Fibroblast of lung (primary cell): ENCODE data around the gene DBR1. TPM values are rescaled to one million over a fixed set of nuclear protein-coding genes. Genes with fewer than 3 reads are reported as not detected.

Source experiments
- DNase-seq, 2 donors: peaks; one replicate each; pipeline versions ENCODE4 v3.0.0 to v3.0.0-alpha.2; 2010; ENCODE audit warnings: low read depth in 2 of 2
- H2AFZ ChIP-seq: 2 replicates; pipeline ENCODE4 v1.5.1; 2012; ENCODE audit warnings: low read length, control low read depth, inconsistent platforms
- H3K27ac ChIP-seq: 2 replicates; pipeline ENCODE4 v1.5.1; 2011; ENCODE audit warnings: low read length, control low read depth; ENCODE audit not compliant: insufficient read depth
- H3K27me3 ChIP-seq: 2 replicates; pipeline ENCODE4 v1.5.1; 2011; ENCODE audit warnings: mild to moderate bottlenecking, low read length; ENCODE audit not compliant: control insufficient read depth, insufficient read depth
- H3K36me3 ChIP-seq: 2 replicates; pipeline ENCODE4 v1.5.1; 2011; ENCODE audit warnings: low read length; ENCODE audit not compliant: control insufficient read depth, insufficient read depth
- H3K4me1 ChIP-seq: 2 replicates; pipeline ENCODE4 v1.5.1; 2011; ENCODE audit warnings: low read length; ENCODE audit not compliant: control insufficient read depth, insufficient read depth; ENCODE audit errors: extremely low read depth
- H3K4me2 ChIP-seq: 2 replicates; pipeline ENCODE4 v1.5.1; 2011; ENCODE audit warnings: low read length, control low read depth; ENCODE audit not compliant: insufficient read depth; ENCODE audit errors: extremely low read depth
- H3K4me3 ChIP-seq, 4 experiments: fragments of 200-600 bp in 1 of 4; sonication (generic) in 1 of 4; replicated peaks in 1 of 4; 2 replicates each; pipeline ENCODE4 v1.5.1; 2011 to 2016; ENCODE audit warnings: low read length in 4 of 4, low read depth in 3 of 4, mild to moderate bottlenecking in 3 of 4, control low read depth in 2 of 4, inconsistent platforms in 1 of 4, mixed read lengths in 1 of 4; ENCODE audit not compliant: insufficient read depth in 1 of 4; ENCODE audit errors: control extremely low read depth in 1 of 4
- H3K79me2 ChIP-seq: 2 replicates; pipeline ENCODE4 v1.5.1; 2012; ENCODE audit warnings: mild to moderate bottlenecking, low read length, inconsistent platforms; ENCODE audit not compliant: control insufficient read depth, insufficient read depth
- H3K9ac ChIP-seq: 2 replicates; pipeline ENCODE4 v1.5.1; 2011; ENCODE audit warnings: mild to moderate bottlenecking, low read length, control low read depth; ENCODE audit not compliant: insufficient read depth
- H3K9me3 ChIP-seq: 2 replicates; pipeline ENCODE4 v1.5.1; 2012; ENCODE audit warnings: low read depth, low read length; ENCODE audit not compliant: control insufficient read depth, insufficient read depth
- H4K20me1 ChIP-seq: 2 replicates; pipeline ENCODE4 v1.5.1; 2011; ENCODE audit warnings: low read length; ENCODE audit not compliant: control insufficient read depth, insufficient read depth; ENCODE audit errors: extremely low read depth
- CTCF ChIP-seq, 2 donors: IDR thresholded peaks in 1 of 2; conservative IDR thresholded peaks in 1 of 2; 1 replicate in 1 of 2; 2 replicates in 1 of 2; pipeline ENCODE4 v1.5.1; 2011 to 2012; ENCODE audit warnings: low read length in 2 of 2, control low read depth in 1 of 2, inconsistent platforms in 1 of 2, low read depth in 1 of 2, mild to moderate bottlenecking in 1 of 2
- EZH2 ChIP-seq: IDR thresholded peaks from 2 replicates; pipeline ENCODE4 v1.5.1; 2012; ENCODE audit warnings: low read length, control low read depth, mild to moderate bottlenecking; ENCODE audit errors: missing control alignments
- polyA plus RNA-seq, 2 donors: library from polyadenylated mRNA; depleted of rRNA in 1 of 2; stranded (reverse) in 1 of 2; unstranded in 1 of 2; fragments of >200 nt; gene quantifications; 2 replicates each; pipeline ENCODE4 v1.2.1, GENCODE V29; 2011 to 2012; ENCODE audit warnings: missing spikeins in 1 of 2
- total RNA-seq: library from RNA; depleted of rRNA; stranded (reverse); fragments of >200 nt; gene quantifications from 2 replicates; pipeline ENCODE4 v1.2.1, GENCODE V29; 2014

The DBR1 gene
- total and polyA plus RNA-seq, 2 donors (not counting 1 experiment from before 2014, with no cell fraction given) = 16.2 to 19.7 TPM

- Histone ChIP-seq H2AFZ (peak overlapping the region; percentile 57), H3K9me3 (no peaks in the 10 kb centered on the region), H3K4me1 (peaks cover 2% of the 10 kb centered on the region), H3K36me3 (no peaks in the 10 kb centered on the region), H3K27ac (no peak overlapping the region), H3K4me2 (peak overlapping the region; percentile 74), H3K4me3 (peak overlapping the region in 3 of 4 experiments; percentile 73 to 98 (median 84)), H3K9ac (no peak overlapping the region), H3K27me3 (peaks cover 3% of the 10 kb centered on the region), H4K20me1 (no peaks in the 10 kb centered on the region), H3K79me2 (peaks cover 31% of the 10 kb centered on the region)
- TF ChIP-seq CTCF (conservative IDR thresholded peaks at IDR 0.05 in 1 of 2, IDR thresholded peaks at IDR 0.05 in 1 of 2; ENCODE audit: low read depth in 1 of 2, low read length in 2 of 2) (no peak), EZH2 (no peak)
- peak in 1 of 2 donors; percentile 50 for DNase-seq
These were observed 11.5 kb upstream of the DBR1 start for GRCh38 chr3:138186221-138186620.

GRCh38 chr3:138184994-138185393, 10.3 kb upstream of the DBR1 start:
- Histone ChIP-seq H3K9me3 (no peaks in the 10 kb centered on the region), H3K79me2 (peaks cover 21% of the 10 kb centered on the region), H3K4me1 (peaks cover 2% of the 10 kb centered on the region), H3K27me3 (peaks cover 4% of the 10 kb centered on the region), H3K27ac (no peak overlapping the region), H2AFZ (no peak overlapping the region), H3K9ac (no peak overlapping the region), H3K4me3 (no peak overlapping the region), H3K36me3 (no peaks in the 10 kb centered on the region), H4K20me1 (no peaks in the 10 kb centered on the region), H3K4me2 (no peak overlapping the region)
- DNase-seq = peak in 1 of 2 donors; percentile 10
- no peak for TF ChIP-seq CTCF (conservative IDR thresholded peaks at IDR 0.05 in 1 of 2, IDR thresholded peaks at IDR 0.05 in 1 of 2; ENCODE audit: low read depth in 1 of 2, low read length in 2 of 2)
- TF ChIP-seq EZH2 = no peak

GRCh38 chr3:138180375-138181029, 5.8 kb upstream of the DBR1 start:
- no peak overlapping the region for H3K9ac ChIP-seq
- no peaks in the 10 kb centered on the region for H3K36me3 ChIP-seq
- peaks cover 4% of the 10 kb centered on the region for H3K27me3 ChIP-seq
- DNase-seq = peak; percentile 27 to 61
- H3K27ac ChIP-seq = no peak overlapping the region
- H3K9me3 ChIP-seq = no peaks in the 10 kb centered on the region
- H2AFZ ChIP-seq = no peak overlapping the region
- no peaks in the 10 kb centered on the region for H3K4me1 ChIP-seq
- TF ChIP-seq EZH2 (no peak), CTCF (conservative IDR thresholded peaks at IDR 0.05 in 1 of 2, IDR thresholded peaks at IDR 0.05 in 1 of 2; ENCODE audit: low read depth in 1 of 2, low read length in 2 of 2) (peak in 1 of 2 donors; percentile 46)
- no peaks in the 10 kb centered on the region for H3K79me2 ChIP-seq
- H3K4me3 ChIP-seq = no peak overlapping the region
- no peaks in the 10 kb centered on the region for H4K20me1 ChIP-seq
- no peak overlapping the region for H3K4me2 ChIP-seq
